Nephron progenitor cell (in vitro differentiated cells): ENCODE measurements around the gene SFXN5.

Experiments used
- DNase-seq: peaks from one replicate; pipeline ENCODE4 v3.0.0; 2021
- H3K27ac Mint-ChIP-seq: 2 replicates; pipeline ENCODE4 v1.8.0; 2021; ENCODE audit warnings: mild to moderate bottlenecking, moderate library complexity, mixed read lengths
- H3K27me3 Mint-ChIP-seq: 2 replicates; pipeline ENCODE4 v1.8.0; 2021; ENCODE audit warnings: mild to moderate bottlenecking, low read depth, mixed read lengths; ENCODE audit not compliant: poor library complexity
- H3K36me3 Mint-ChIP-seq: 2 replicates; pipeline ENCODE4 v1.8.0; 2021; ENCODE audit warnings: low read depth, mixed read lengths
- H3K4me1 Mint-ChIP-seq: 2 replicates; pipeline ENCODE4 v1.8.0; 2021; ENCODE audit warnings: mixed read lengths
- H3K4me3 Mint-ChIP-seq: 2 replicates; pipeline ENCODE4 v1.8.0; 2021; ENCODE audit warnings: mild to moderate bottlenecking, moderate library complexity, mixed read lengths
- H3K9me3 Mint-ChIP-seq: 2 replicates; pipeline ENCODE4 v1.8.0; 2021; ENCODE audit warnings: mild to moderate bottlenecking, moderate library complexity, mixed read lengths
- CTCF ChIP-seq: fragments of 200-600 bp; sonication (generic); IDR thresholded peaks from 2 replicates; pipeline ENCODE4 v1.5.0; 2021; ENCODE audit warnings: antibody characterized with exemption

SFXN5 gene

GRCh38 chr2:72968286-72968685, 103.2 kb downstream of the SFXN5 start:
- peaks cover 24% of the 10 kb centered on the region for H3K27me3 Mint-ChIP-seq
- H3K36me3 Mint-ChIP-seq: no peaks in the 10 kb centered on the region
- no peak for DNase-seq
- H3K4me3 Mint-ChIP-seq: no peak overlapping the region
- H3K4me1 Mint-ChIP-seq: peaks cover 22% of the 10 kb centered on the region
- no peak for TF ChIP-seq CTCF
- H3K27ac Mint-ChIP-seq: no peak overlapping the region
- no peaks in the 10 kb centered on the region for H3K9me3 Mint-ChIP-seq

DNA sequence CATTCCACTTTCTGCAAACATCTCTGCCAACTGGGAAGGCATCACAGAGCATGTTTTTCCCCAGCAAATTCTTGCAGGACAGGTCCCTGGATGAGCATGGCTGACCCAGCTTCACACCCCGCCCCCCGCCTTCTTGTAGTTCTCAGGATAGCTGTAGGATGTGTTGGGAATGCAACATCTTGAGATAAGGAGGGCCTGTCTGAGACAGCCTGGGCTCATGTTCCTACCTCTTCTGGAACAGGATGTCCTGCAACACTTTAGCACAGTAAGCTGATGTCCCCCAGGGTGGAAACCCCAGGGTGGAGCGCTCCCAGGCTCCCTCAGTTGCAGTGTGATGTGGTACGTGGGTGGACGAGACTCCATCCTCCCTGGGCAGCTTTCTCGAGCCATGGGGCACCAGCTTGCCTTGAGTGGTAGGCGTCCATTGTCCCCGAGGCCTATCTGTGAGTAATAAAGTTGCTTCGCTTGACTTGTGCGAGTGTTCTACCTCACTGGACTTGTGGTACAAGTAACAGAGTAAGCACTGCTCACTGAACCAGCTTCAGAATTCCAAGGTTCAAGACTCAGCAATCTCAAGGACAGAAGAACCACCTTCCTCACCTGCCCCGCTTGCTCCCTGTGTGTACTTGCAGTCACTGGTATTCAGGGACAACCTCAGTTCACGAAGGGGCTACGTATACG, 105.6 kb downstream of the SFXN5 start:
- no peak for TF ChIP-seq CTCF
- H3K4me3 Mint-ChIP-seq: no peak overlapping the region
- no peak overlapping the region for H3K27ac Mint-ChIP-seq
- no peaks in the 10 kb centered on the region for H3K36me3 Mint-ChIP-seq
- peaks cover 33% of the 10 kb centered on the region for H3K27me3 Mint-ChIP-seq
- no peaks in the 10 kb centered on the region for H3K9me3 Mint-ChIP-seq
- peaks cover 37% of the 10 kb centered on the region for H3K4me1 Mint-ChIP-seq
- no peak for DNase-seq

DNA sequence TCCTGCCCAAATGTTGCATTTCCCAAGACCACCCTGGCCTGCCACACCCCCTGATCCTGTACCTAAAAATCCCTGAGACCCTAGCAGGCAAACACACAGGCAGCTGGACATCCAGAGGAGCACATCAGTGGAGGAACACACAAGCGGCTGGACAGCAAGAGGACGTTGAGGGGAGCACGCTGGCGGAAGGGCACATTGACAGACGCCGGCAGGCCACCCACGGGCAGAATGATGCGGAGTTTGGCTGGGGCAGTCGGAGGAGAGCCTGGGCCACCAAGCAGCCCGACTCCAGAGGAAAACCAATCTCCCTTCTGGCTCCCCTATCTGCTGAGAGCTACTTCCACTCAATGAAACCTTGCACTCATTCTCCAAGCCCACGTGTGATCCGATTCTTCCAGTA, 106.5 kb downstream of the SFXN5 start:
- no peak overlapping the region for H3K27ac Mint-ChIP-seq
- no peaks in the 10 kb centered on the region for H3K36me3 Mint-ChIP-seq
- no peak for DNase-seq
- H3K4me1 Mint-ChIP-seq: peaks cover 46% of the 10 kb centered on the region
- H3K4me3 Mint-ChIP-seq: no peak overlapping the region
- H3K27me3 Mint-ChIP-seq: peaks cover 33% of the 10 kb centered on the region
- no peaks in the 10 kb centered on the region for H3K9me3 Mint-ChIP-seq
- no peak for TF ChIP-seq CTCF

- no peak for DNase-seq
- Mint-ChIP-seq H3K27me3 (peaks cover 29% of the 10 kb centered on the region), H3K4me3 (no peak overlapping the region), H3K27ac (no peak overlapping the region), H3K9me3 (no peaks in the 10 kb centered on the region), H3K4me1 (peaks cover 55% of the 10 kb centered on the region), H3K36me3 (no peaks in the 10 kb centered on the region)
- TF ChIP-seq CTCF: no peak
These were observed 107.4 kb downstream of the SFXN5 start for GRCh38 chr2:72964146-72964525.

- Mint-ChIP-seq H3K36me3 (no peaks in the 10 kb centered on the region), H3K27me3 (peaks cover 24% of the 10 kb centered on the region), H3K27ac (no peak overlapping the region), H3K9me3 (no peaks in the 10 kb centered on the region), H3K4me3 (no peak overlapping the region), H3K4me1 (peaks cover 57% of the 10 kb centered on the region)
- DNase-seq: no peak
- TF ChIP-seq CTCF: no peak
These were observed 107.9 kb downstream of the SFXN5 start for GRCh38 chr2:72963423-72964145.

GRCh38 chr2:72962911-72963310, 108.6 kb downstream of the SFXN5 start:
- Mint-ChIP-seq H3K36me3 (no peaks in the 10 kb centered on the region), H3K4me1 (peaks cover 57% of the 10 kb centered on the region), H3K9me3 (no peaks in the 10 kb centered on the region), H3K27me3 (peaks cover 25% of the 10 kb centered on the region), H3K27ac (peak overlapping the region; percentile 32), H3K4me3 (no peak overlapping the region)
- DNase-seq: no peak
- TF ChIP-seq CTCF: no peak
